Common myeloid progenitor, CD34-positive (primary cell): Measurements from ENCODE around the gene CEP85L.

ENCODE experiments used
- CTCF ChIA-PET: fragments of 350-600 bp; sonication (Branson Sonifier 250); formaldehyde crosslinking; loops from one replicate; lab custom pipeline; 2021; ENCODE audit warnings: antibody characterized with exemption; lab: Charles Lee
- POLR2A ChIA-PET: fragments of 350-600 bp; sonication (Branson Sonifier 250); formaldehyde crosslinking; loops from one replicate; lab custom pipeline; 2021; ENCODE audit warnings: antibody characterized with exemption; lab: Charles Lee
- DNase-seq, 3 donors: peaks; one replicate each; pipeline versions ENCODE4 v3.0.0 to v3.0.0-alpha.2; 2013
- H3K27ac ChIP-seq, 2 experiments: 1 replicate in 1 of 2; 2 replicates in 1 of 2; pipeline ENCODE4 v1.7.0; 2013; ENCODE audit warnings: inconsistent platforms in 2 of 2, low read length in 2 of 2, mild to moderate bottlenecking in 2 of 2, low read depth in 1 of 2, moderate library complexity in 1 of 2; ENCODE audit not compliant: severe bottlenecking in 2 of 2, insufficient read depth in 1 of 2, poor library complexity in 1 of 2
- H3K27me3 ChIP-seq, 5 experiments: replicated peaks in 2 of 5; 1 replicate in 3 of 5; 2 replicates in 2 of 5; pipeline versions ENCODE4 v1.6.1 to v1.7.0; 2013; ENCODE audit warnings: low read length in 4 of 5, mild to moderate bottlenecking in 2 of 5, moderate library complexity in 2 of 5, inconsistent platforms in 1 of 5; ENCODE audit not compliant: insufficient read depth in 5 of 5, control insufficient read depth in 4 of 5
- H3K36me3 ChIP-seq, 4 experiments: 1 replicate in 2 of 4; 2 replicates in 2 of 4; pipeline versions ENCODE4 v1.6.1 to v1.7.0; 2013; ENCODE audit warnings: low read length in 3 of 4, control low read depth in 1 of 4, mild to moderate bottlenecking in 1 of 4; ENCODE audit not compliant: control insufficient read depth in 4 of 4, insufficient read depth in 4 of 4
- H3K4me1 ChIP-seq, 4 experiments: 1 replicate in 3 of 4; 2 replicates in 1 of 4; pipeline versions ENCODE4 v1.6.1 to v1.7.1; 2013; ENCODE audit warnings: low read length in 3 of 4, mild to moderate bottlenecking in 3 of 4, control low read depth in 1 of 4, inconsistent platforms in 1 of 4, moderate library complexity in 1 of 4; ENCODE audit not compliant: control insufficient read depth in 4 of 4, insufficient read depth in 4 of 4; ENCODE audit errors: control extremely low read depth in 1 of 4
- H3K4me3 ChIP-seq, 7 experiments: 1 replicate in 4 of 7; 2 replicates in 3 of 7; pipeline versions ENCODE4 v1.5.1 to v1.7.0; 2013; ENCODE audit warnings: mild to moderate bottlenecking in 7 of 7, low read length in 6 of 7, moderate library complexity in 6 of 7, inconsistent platforms in 2 of 7, low read depth in 2 of 7, control low read depth in 1 of 7; ENCODE audit not compliant: insufficient read depth in 4 of 7, control insufficient read depth in 1 of 7; ENCODE audit errors: extremely low read depth in 1 of 7
- H3K9me3 ChIP-seq, 5 experiments: 1 replicate in 4 of 5; 2 replicates in 1 of 5; pipeline versions ENCODE4 v1.6.1 to v1.7.1; 2013; ENCODE audit warnings: low read length in 4 of 5, mild to moderate bottlenecking in 2 of 5, inconsistent platforms in 1 of 5, low read depth in 1 of 5, moderate library complexity in 1 of 5; ENCODE audit not compliant: control insufficient read depth in 4 of 5, insufficient read depth in 2 of 5; ENCODE audit errors: control extremely low read depth in 1 of 5
- WGBS: methylation state at CpG from one replicate; pipeline ENCODE4 v1.1.5; 2013; ENCODE audit not compliant: insufficient coverage; 5-methylcytosine and 5-hydroxymethylcytosine counted together

The CEP85L gene

GRCh38 chr6:118650582-118651281 is 659 bp downstream of the CEP85L start:
- peak overlapping the region; percentile 73 to 93 (median 90) for H3K4me3 ChIP-seq
- ChIA-PET POLR2A (interaction anchor here (0.8 kb wide), 1 partner anchor 20 kb away, joined by 7 read pairs; no protein-coding TSS in a partner anchor), CTCF (interaction anchor here (0.6 to 0.9 kb wide), 2 partner anchors 14 to 1168 kb away, joined by 3 read pairs; no protein-coding TSS in a partner anchor)
- peak overlapping the region; percentile 64 to 86 for H3K27ac ChIP-seq
- no peaks in the 10 kb centered on the region for H3K36me3 ChIP-seq
- H3K4me1 ChIP-seq, result peaks cover 10 to 24% (median 15%) of the 10 kb centered on the region in 4 experiments
- no peaks in the 10 kb centered on the region for H3K9me3 ChIP-seq
- peak; percentile 40 to 77 (median 72) for DNase-seq
- no peaks in the 10 kb centered on the region for H3K27me3 ChIP-seq
- 0% methylated on average over 62 of the region's 80 CpGs for WGBS

- ChIA-PET CTCF (interaction anchor here (0.9 to 1.0 kb wide), 2 partner anchors 38 to 62 kb away, joined by 3 read pairs; no protein-coding TSS in a partner anchor), POLR2A (no interaction called here)
- H3K27ac ChIP-seq, result peak overlapping the region in 1 of 2 experiments; percentile 86
- 6% methylated on average over 12 of the region's 17 CpGs for WGBS
- no peaks in the 10 kb centered on the region for H3K27me3 ChIP-seq
- H3K9me3 ChIP-seq, result no peaks in the 10 kb centered on the region
- H3K4me3 ChIP-seq, result peak overlapping the region; percentile 73 to 93 (median 90)
- no peaks in the 10 kb centered on the region for H3K36me3 ChIP-seq
- DNase-seq, result peak in 2 of 3 donors; percentile 14 to 15
- peaks cover 10 to 24% (median 15%) of the 10 kb centered on the region in 4 experiments for H3K4me1 ChIP-seq
Measured at GRCh38 chr6:118649918-118650581, 1.3 kb downstream of the CEP85L start.

- Histone ChIP-seq H3K9me3 (no peaks in the 10 kb centered on the region), H3K4me3 (peak overlapping the region in 1 of 7 experiments; percentile 91), H3K27ac (no peak overlapping the region), H3K4me1 (peaks cover 10 to 24% (median 15%) of the 10 kb centered on the region in 4 experiments), H3K27me3 (no peaks in the 10 kb centered on the region), H3K36me3 (no peaks in the 10 kb centered on the region)
- DNase-seq, result no peak
- ChIA-PET CTCF (interaction anchor here (0.8 to 1.0 kb wide), 3 partner anchors 10 to 63 kb away, joined by 3 read pairs; no protein-coding TSS in a partner anchor), POLR2A (no interaction called here)
- WGBS, result 100% methylated on average over 1 of the region's 2 CpGs
Measured at GRCh38 chr6:118648866-118649554, 2.4 kb downstream of the CEP85L start.

- Histone ChIP-seq H3K27me3 (no peaks in the 10 kb centered on the region), H3K9me3 (no peaks in the 10 kb centered on the region), H3K36me3 (no peaks in the 10 kb centered on the region), H3K4me1 (peaks cover 7 to 22% (median 13%) of the 10 kb centered on the region in 4 experiments), H3K4me3 (no peak overlapping the region), H3K27ac (no peak overlapping the region)
- ChIA-PET CTCF (interaction anchor here (1.3 kb wide), 1 partner anchor 156 kb away, joined by 3 read pairs; no protein-coding TSS in a partner anchor), POLR2A (no interaction called here)
- no peak for DNase-seq
- WGBS, result no CpG with 5 or more reads among the region's 2 CpGs
Measured at GRCh38 chr6:118646977-118647376, 4.4 kb downstream of the CEP85L start.

- 100% methylated on average over 1 of the region's 2 CpGs for WGBS
- H3K4me1 ChIP-seq, result peaks cover 5 to 14% (median 12%) of the 10 kb centered on the region in 4 experiments
- no peak overlapping the region for H3K4me3 ChIP-seq
- H3K36me3 ChIP-seq, result no peaks in the 10 kb centered on the region
- CTCF ChIA-PET, result interaction anchor here (1.3 kb wide), 1 partner anchor 10 kb away, joined by 3 read pairs; no protein-coding TSS in a partner anchor
- no peak overlapping the region for H3K27ac ChIP-seq
- DNase-seq, result no peak
- no peaks in the 10 kb centered on the region for H3K27me3 ChIP-seq
- POLR2A ChIA-PET, result no interaction called here
- no peaks in the 10 kb centered on the region for H3K9me3 ChIP-seq
Measured at GRCh38 chr6:118645395-118645794, 6.0 kb downstream of the CEP85L start.

- POLR2A ChIA-PET, result no interaction called here
Measured at GRCh38 chr6:118644007-118644406, 7.4 kb downstream of the CEP85L start.

More at GRCh38 chr6:118644007-118644406, 7.4 kb downstream of the CEP85L start:
- 95% methylated on average over 2 of the region's 2 CpGs for WGBS
- H3K4me3 ChIP-seq, result no peak overlapping the region
- no peaks in the 10 kb centered on the region for H3K36me3 ChIP-seq
- no peak for DNase-seq
- H3K4me1 ChIP-seq, result peaks cover 4 to 7% (median 4%) of the 10 kb centered on the region in 4 experiments
- no peaks in the 10 kb centered on the region for H3K9me3 ChIP-seq
- no peaks in the 10 kb centered on the region for H3K27me3 ChIP-seq
- CTCF ChIA-PET, result no interaction called here
- H3K27ac ChIP-seq, result no peak overlapping the region
